Natural killer cell (primary cell): ENCODE results near the gene SMARCA4. TPM values are rescaled to one million over a fixed set of nuclear protein-coding genes. Genes with fewer than 3 reads are reported as not detected.
"Not testable (repeated sequence)": the region's sequence is repeated elsewhere in the genome, so short reads cannot be mapped to it uniquely, and the experiment has no call there.

Source experiments
- ATAC-seq, 3 donors: fragments of 150-1000 bp in 2 of 3; fragments of 200-7000 bp in 1 of 3; cut with Tn5 transposase; 1 replicate in 1 of 3; 2 replicates in 2 of 3; pipeline ENCODE4 v1.10.0; 2021; ENCODE audit warnings: mild to moderate bottlenecking in 2 of 3, moderate library complexity in 2 of 3
- DNase-seq, 2 donors: peaks; one replicate each; pipeline versions ENCODE4 v3.0.0 to v3.0.0-alpha.2; 2013 to 2021; ENCODE audit warnings: mixed read lengths in 1 of 2
- H3K27ac ChIP-seq: one replicate; pipeline ENCODE4 v1.5.1; 2013; ENCODE audit warnings: mild to moderate bottlenecking, low read length
- H3K27me3 ChIP-seq: one replicate; pipeline ENCODE4 v1.6.1; 2013; ENCODE audit warnings: low read length; ENCODE audit not compliant: control insufficient read depth, insufficient read depth
- H3K36me3 ChIP-seq: one replicate; pipeline ENCODE4 v1.6.1; 2013; ENCODE audit warnings: low read length; ENCODE audit not compliant: control insufficient read depth, insufficient read depth
- H3K4me1 ChIP-seq: one replicate; pipeline ENCODE4 v1.6.1; 2013; ENCODE audit warnings: low read length; ENCODE audit not compliant: control insufficient read depth, insufficient read depth
- H3K4me3 ChIP-seq: one replicate; pipeline ENCODE4 v1.5.1; 2013; ENCODE audit warnings: low read length
- H3K9me3 ChIP-seq: one replicate; pipeline ENCODE4 v1.6.1; 2013; ENCODE audit warnings: low read length; ENCODE audit not compliant: control insufficient read depth, insufficient read depth
- H3K27ac Mint-ChIP-seq, 2 donors: one replicate each; pipeline ENCODE4 v1.8.0; 2022; ENCODE audit warnings: mild to moderate bottlenecking in 2 of 2, mixed read lengths in 2 of 2, moderate library complexity in 1 of 2
- H3K27me3 Mint-ChIP-seq, 2 donors: one replicate each; pipeline ENCODE4 v1.8.0; 2022; ENCODE audit warnings: low read depth in 2 of 2, mixed read lengths in 2 of 2
- H3K36me3 Mint-ChIP-seq: one replicate; pipeline ENCODE4 v1.8.0; 2022; ENCODE audit warnings: mixed read lengths
- H3K4me1 Mint-ChIP-seq, 2 donors: one replicate each; pipeline ENCODE4 v1.8.0; 2022; ENCODE audit warnings: mixed read lengths in 2 of 2
- H3K4me3 Mint-ChIP-seq: one replicate; pipeline ENCODE4 v1.8.0; 2022; ENCODE audit warnings: mild to moderate bottlenecking, moderate library complexity, mixed read lengths
- H3K9me3 Mint-ChIP-seq, 2 donors: one replicate each; pipeline ENCODE4 v1.8.0; 2022; ENCODE audit warnings: mixed read lengths in 2 of 2
- CTCF ChIP-seq: fragments of 200-600 bp; IDR thresholded peaks from one replicate; pipeline ENCODE4 v1.8.0; 2022; ENCODE audit warnings: antibody characterized with exemption
- WGBS: methylation state at CpG from one replicate; pipeline ENCODE4 v1.1.7; 2013; ENCODE audit warnings: missing lambda C conversion rate; ENCODE audit not compliant: insufficient coverage; 5-methylcytosine and 5-hydroxymethylcytosine counted together
- intact Hi-C: fragments of 100-400 bp; cut with micrococcal nuclease; formaldehyde crosslinking; loops from one replicate; pipeline ENCODE4 v1.14.2; 2022
- total RNA-seq, 4 donors: library from RNA; stranded (reverse); fragments of 120-200 nt in 1 of 4; gene quantifications; one replicate each; pipeline versions ENCODE4 v1.2.3 to v1.2.4, GENCODE V29; 2013 to 2022

Gene SMARCA4
- total RNA-seq, 3 donors from 2014 or later (not counting 1 experiment from before 2014, with no cell fraction given), result 85.4 to 96.1 (median 93.6) TPM

- no peaks in the 10 kb centered on the region for H3K9me3 ChIP-seq
- Mint-ChIP-seq H3K27ac (peak overlapping the region; percentile 91 to 97), H3K9me3 (no peaks in the 10 kb centered on the region), H3K4me1 (peaks cover 24 to 34% of the 10 kb centered on the region in 2 donors), H3K4me3 (peak overlapping the region; percentile 96), H3K27me3 (no peaks in the 10 kb centered on the region), H3K36me3 (no peaks in the 10 kb centered on the region)
- no peak for TF ChIP-seq CTCF
- ATAC-seq (no peak), DNase-seq (no peak)
- peak overlapping the region; percentile 70 for H3K4me3 ChIP-seq
- no peaks in the 10 kb centered on the region for H3K27me3 ChIP-seq
- peak overlapping the region; percentile 94 for H3K27ac ChIP-seq
- WGBS, result 40% methylated on average over 7 of the region's 11 CpGs
- H3K4me1 ChIP-seq, result peaks cover 44% of the 10 kb centered on the region
- intact Hi-C loops, result no loop called here
- H3K36me3 ChIP-seq, result no peaks in the 10 kb centered on the region
These were observed 127.8 kb downstream of the SMARCA4 start for GRCh38 chr19:11088506-11089253.

- intact Hi-C loops, result no loop called here
- peak within 1 kb of the TSS; percentile 96 for H3K4me3 Mint-ChIP-seq
- peaks cover 50% of the 10 kb centered on the region for H3K4me1 ChIP-seq
- under 1% methylated on average over 42 of the region's 43 CpGs for WGBS
- peak within 1 kb of the TSS; percentile 91 to 97 for H3K27ac Mint-ChIP-seq
- H3K9me3 Mint-ChIP-seq, result no peaks in the 10 kb centered on the region
- H3K4me3 ChIP-seq, result peak within 1 kb of the TSS; percentile 70
- no peaks in the 10 kb centered on the region for H3K36me3 Mint-ChIP-seq
- H3K36me3 ChIP-seq, result no peaks in the 10 kb centered on the region
- H3K9me3 ChIP-seq, result no peaks in the 10 kb centered on the region
- H3K27me3 Mint-ChIP-seq, result no peaks in the 10 kb centered on the region
- ATAC-seq, result peak; percentile 53 to 65 (median 58)
- peak; percentile 75 to 92 for DNase-seq
- H3K4me1 Mint-ChIP-seq, result peaks cover 26 to 36% of the 10 kb centered on the region in 2 donors
- TF ChIP-seq CTCF, result no peak
- no peaks in the 10 kb centered on the region for H3K27me3 ChIP-seq
- H3K27ac ChIP-seq, result peak within 1 kb of the TSS; percentile 94
These were observed 128.6 kb downstream of the SMARCA4 start, which contains the start of gene LDLR for GRCh38 chr19:11089254-11090013. LDLR (plus strand) TSS chr19:11089463; CDS start chr19:11089549, 86 bp downstream.

- H3K9me3 ChIP-seq, DNase-seq, H3K36me3 ChIP-seq, intact Hi-C loops, H3K36me3 Mint-ChIP-seq, H3K9me3 Mint-ChIP-seq, H3K27me3 Mint-ChIP-seq, H3K27me3 ChIP-seq: not testable (repeated sequence)
- Histone ChIP-seq H3K27ac (peak overlapping the region; percentile 94), H3K4me3 (peak overlapping the region; percentile 70), H3K4me1 (peaks cover 55% of the 10 kb centered on the region)
- Mint-ChIP-seq H3K4me3 (peak overlapping the region; percentile 96), H3K4me1 (peaks cover 31 to 41% of the 10 kb centered on the region in 2 donors), H3K27ac (peak overlapping the region; percentile 91 to 97)
- ATAC-seq, result peak; percentile 0 to 7 (median 1)
- WGBS, result 0% methylated on average over 15 of the region's 15 CpGs
These were observed 129.1 kb downstream of the SMARCA4 start for GRCh38 chr19:11090014-11090263.

- intact Hi-C loops, result no loop called here
- WGBS, result under 1% methylated on average over 64 of the region's 64 CpGs
- ATAC-seq (peak; percentile 75 to 95 (median 89)), DNase-seq (peak; percentile 92 to 98)
- H3K9me3 Mint-ChIP-seq, result no peaks in the 10 kb centered on the region
- H3K4me1 ChIP-seq, result peaks cover 59% of the 10 kb centered on the region
- H3K9me3 ChIP-seq, result no peaks in the 10 kb centered on the region
- no peaks in the 10 kb centered on the region for H3K27me3 ChIP-seq
- peak overlapping the region; percentile 70 for H3K4me3 ChIP-seq
- no peak for TF ChIP-seq CTCF
- H3K4me3 Mint-ChIP-seq, result peak overlapping the region; percentile 96
- peak overlapping the region; percentile 98 for H3K27ac ChIP-seq
- no peaks in the 10 kb centered on the region for H3K27me3 Mint-ChIP-seq
- peaks cover 35 to 46% of the 10 kb centered on the region in 2 donors for H3K4me1 Mint-ChIP-seq
- no peaks in the 10 kb centered on the region for H3K36me3 Mint-ChIP-seq
- peak overlapping the region; percentile 91 to 97 for H3K27ac Mint-ChIP-seq
- H3K36me3 ChIP-seq, result no peaks in the 10 kb centered on the region
These were observed 129.6 kb downstream of the SMARCA4 start for GRCh38 chr19:11090264-11090996.
